HG03135 (cell line): ENCODE data around the gene ADD1.
"Not testable (repeated sequence)": the region's sequence is repeated elsewhere in the genome, so short reads cannot be mapped to it uniquely, and the experiment has no call there.

Experiments used
- ATAC-seq: cut with Tn5 transposase; IDR thresholded peaks from one replicate; pipeline ENCODE4 v1.9.1; 2021; ENCODE audit warnings: mild to moderate bottlenecking, moderate library complexity; ENCODE audit not compliant: unreplicated experiment

The ADD1 gene

DNA sequence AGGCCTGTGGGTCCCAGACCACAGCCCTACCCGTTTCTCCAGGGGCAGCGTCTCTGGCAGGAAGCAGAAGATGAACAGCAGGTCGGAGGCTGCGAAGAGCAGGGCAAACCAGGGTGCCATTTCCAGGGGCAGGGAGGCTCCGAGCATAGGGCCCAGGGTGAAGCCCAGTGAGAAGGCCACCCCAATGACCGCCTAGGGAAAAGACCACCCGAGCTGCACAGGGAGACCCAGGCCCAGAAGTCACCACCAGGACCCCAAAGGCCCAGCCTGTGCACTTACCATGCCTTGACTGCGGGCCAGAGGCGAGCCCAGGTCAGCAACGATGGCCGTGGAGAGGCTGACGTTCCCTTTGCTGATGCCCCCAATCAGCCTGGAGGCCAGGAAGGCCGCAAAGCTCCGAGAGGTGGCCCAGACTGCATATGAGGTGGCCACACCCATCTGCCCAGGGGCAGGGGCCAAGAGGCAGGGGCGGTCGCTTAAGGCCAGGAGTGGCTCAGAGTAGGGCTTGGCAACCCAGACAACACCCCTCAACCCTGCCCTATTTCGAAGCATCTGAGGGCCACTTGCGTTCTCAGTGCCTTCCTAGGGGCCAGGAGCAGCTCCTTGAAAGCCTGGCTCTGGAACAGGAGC lies 88.8 kb downstream of the ADD1 start:
- no peak for ATAC-seq

DNA sequence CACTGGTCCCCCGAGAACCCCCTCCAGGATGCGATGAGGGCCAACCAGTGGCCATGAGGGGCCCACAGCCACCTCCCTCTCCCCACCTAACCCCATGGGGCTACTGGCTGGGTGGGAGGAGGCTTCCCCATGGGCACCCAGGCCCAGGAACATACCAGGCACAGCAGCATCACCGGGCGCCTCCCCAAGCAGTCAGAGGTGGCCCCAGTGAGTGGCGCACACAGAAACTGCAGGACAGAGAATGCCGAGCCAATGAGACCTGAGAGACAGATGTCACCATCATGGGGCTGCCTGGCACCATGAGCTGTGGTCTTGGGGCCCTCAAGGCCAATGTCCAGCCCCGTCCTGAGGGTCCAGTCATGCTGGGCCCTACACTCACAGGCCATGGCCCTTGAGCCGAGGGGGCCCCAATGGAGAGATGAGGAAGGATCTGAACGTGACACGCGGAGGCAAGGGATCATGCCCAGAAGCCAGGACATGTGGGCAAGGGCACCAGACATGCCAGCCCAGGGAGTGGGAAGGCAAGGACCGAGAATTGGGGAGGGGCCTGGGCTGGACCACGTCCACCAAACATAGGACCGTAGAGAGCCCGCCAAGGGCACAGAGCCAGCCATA lies 89.4 kb downstream of the ADD1 start:
- ATAC-seq, result no peak

DNA sequence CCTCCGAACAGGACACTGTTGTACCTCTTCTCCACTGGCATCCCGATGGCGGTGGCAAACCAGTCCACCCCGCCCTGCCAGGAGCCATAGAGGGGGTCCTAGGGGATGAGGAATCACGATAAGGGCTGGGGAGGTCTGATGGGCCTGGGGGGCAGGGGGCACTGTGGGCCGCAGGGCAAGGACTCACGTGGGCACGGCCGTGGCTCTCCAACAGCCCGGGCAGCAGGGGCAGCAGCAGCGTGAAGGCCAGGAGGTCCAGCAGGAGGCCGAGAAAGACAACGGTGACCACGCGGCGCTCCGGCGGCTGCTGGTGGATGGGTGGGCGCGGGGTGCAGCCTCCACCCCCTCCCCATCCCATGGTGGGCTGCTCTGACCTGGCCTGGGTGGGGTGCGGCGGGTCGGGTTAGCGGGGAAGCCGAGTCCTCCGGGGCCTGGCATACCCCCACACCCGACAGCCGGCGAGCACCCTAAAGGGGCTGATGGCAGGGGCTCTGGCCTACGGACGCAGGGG lies 90.0 kb downstream of the ADD1 start:
- no peak for ATAC-seq

DNA sequence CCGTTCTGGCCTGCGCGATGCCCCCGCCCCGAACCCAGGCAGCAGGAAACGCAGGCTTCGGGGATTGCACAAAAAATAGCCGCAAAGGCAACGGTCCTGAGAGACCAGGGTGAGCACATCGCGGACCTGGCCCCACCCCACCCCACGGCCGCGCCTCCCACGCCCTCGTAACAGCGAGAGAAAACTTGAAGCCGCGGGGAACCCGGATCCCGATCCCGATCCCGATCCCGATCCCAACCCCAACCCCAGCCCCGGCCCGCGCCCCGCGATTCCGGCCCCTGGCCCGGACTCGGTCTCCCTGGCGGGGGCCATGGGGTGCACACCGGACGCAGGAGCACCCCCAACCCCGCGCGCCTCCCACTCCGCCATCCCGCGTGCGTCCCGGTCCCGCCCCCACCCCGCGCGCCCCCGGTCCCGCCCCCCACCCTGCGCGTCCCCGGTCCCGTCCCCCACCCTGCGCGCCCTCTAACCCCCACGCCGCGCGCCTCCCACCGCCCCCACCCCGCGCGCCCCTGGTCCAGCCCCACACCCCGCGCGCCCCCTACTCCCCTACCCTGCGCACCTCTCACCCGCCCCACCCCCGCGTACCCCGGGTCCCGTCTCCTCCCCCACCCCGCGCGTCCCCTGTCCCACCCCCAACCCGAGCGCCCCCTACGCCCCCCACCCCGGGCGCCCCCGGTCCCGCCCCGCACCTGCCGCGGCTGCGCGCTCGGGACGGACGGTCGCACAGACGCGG lies 90.6 kb downstream of the ADD1 start:
- no peak for ATAC-seq

DNA sequence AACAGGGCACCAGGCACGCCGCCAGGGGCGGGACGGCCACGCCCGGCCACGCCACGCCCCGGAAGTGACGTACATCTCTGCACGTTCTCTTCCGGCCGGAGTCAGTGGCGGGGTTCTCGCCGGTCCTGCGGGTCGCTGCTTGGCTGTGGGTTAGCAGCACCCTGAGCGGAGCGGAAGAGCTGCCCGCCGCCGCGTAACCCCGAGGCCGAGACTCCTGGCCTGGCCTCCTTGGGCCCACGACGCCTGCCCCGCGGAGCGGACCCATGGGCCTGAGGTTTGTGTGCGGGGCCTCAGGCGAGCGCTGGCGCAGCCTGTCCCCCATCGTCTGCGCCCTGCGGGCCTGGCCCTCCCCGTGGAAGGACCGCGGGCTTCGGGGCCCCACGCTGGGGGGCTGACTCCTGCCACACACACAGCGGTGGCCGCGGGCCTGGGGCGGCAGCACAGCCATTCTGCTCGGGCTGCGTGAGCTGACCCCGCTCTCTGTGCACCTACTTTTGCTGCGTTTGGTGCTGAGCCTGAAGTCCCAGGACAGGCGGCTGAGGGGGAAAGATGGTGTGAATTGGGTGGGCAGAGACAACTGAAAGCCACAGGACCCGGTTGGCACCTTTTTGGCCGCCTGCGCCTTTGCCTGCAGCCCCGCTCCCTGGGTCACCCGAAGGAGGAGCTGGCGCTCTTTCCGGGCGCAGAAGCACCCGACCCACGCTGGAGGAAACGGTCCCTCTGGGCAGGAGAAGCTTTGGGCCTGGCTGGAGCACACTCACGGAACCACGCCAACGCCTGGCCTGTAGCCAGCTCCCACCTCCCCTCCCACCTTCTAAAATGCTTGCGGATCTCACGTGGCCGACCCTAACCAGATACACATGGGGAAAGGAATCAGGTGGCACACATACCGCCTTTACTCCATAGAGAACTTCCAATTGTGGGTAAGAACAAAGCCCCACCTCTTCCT lies 91.4 kb downstream of the ADD1 start:
- ATAC-seq, result peak; percentile 51

DNA sequence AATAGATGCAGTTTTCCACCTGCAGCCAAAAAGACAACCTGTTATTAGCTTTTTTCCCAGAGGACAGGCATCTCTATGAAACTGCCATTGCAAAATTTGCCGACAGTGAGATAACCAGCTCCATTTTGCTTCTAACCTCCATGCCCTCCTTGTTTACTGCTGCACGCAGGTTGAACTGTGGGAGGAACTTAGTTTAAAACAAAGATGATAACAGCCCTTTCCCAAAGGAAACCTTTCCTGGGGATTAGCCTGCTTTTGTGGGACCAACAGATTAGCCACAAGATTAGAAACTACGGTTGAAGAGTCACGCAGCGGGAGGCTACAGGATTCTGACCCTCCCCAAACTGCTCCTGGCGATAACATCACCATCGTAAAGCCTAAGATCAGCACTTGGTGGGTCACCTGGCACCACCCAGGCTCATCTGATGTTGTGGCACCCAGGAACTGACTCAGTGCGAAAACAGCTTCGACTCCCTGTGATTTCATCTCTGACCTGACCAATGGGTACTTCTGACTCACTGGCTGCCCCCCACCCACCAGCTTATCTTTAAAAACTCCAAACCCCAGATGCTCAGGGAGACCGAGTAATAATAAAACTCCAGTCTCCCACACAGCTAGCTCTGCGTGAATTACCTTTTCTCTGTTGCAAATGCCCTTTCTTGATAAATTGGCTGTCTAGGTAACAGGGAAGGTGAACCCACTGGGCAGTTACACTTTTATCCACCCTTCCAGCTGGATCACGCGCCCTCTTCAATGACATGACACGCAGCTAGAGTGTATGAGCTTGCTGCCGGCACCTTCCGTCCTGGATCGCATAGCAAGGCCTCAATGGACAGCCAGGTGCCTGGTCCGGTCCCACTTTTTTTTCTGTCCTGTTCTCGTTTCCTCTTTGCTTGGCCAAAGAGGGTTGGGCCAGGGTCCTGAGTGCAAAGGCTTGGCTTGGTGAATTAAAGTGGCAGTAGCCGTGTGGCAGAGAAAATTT lies 92.4 kb downstream of the ADD1 start:
- ATAC-seq, result no peak

DNA sequence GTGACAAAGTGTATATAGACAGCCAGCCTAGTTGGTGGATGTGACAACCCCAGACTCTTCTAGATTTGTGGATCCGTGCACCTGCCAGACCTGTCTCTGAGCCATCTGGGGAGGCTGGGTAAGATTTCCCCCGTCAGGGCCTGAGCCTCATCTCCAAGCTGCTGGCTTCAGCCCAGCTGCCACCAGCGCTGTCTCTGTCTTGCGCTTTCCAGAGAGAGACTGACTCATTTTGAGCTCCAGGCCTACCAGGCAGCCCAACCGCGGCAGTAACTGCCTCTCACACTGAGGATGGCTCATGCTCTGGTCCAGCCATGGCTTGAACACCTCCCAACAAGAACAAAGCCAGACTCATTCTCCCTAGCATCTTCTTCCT lies 93.1 kb downstream of the ADD1 start:
- ATAC-seq, result no peak

DNA sequence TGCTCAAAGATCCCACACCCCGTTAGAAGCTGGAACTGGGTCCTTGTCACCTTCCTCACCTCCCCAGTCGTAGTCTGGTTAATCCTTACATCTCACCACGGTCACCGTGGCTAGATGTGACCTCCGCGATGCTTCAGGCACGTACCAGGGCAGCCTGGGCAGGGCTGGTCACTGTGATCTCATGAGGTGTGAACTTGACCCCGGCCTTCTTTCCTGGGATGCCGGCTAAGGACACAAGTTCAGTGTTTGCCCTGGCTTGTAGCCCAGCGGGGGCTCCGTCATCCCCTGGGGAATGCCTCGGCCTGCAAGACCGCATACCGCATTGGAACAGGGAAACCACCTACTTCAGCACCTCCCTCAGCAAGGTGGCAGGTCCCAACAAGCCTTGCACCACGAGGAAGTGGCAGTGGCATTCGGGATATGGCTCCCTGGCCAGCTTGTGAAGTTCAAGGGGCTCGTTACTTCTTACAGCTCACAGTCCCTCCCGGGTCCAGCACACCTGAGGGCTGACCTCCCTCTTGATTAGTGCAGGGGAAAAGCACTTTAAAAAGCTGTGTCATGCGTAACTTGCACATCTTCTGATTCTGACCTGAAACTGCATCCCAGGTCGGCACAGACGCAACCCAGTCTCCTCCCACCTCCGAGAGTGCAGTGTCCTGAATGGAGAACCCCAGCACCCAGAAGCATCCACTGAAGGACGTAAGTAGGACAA lies 93.7 kb downstream of the ADD1 start:
- ATAC-seq, result no peak

DNA sequence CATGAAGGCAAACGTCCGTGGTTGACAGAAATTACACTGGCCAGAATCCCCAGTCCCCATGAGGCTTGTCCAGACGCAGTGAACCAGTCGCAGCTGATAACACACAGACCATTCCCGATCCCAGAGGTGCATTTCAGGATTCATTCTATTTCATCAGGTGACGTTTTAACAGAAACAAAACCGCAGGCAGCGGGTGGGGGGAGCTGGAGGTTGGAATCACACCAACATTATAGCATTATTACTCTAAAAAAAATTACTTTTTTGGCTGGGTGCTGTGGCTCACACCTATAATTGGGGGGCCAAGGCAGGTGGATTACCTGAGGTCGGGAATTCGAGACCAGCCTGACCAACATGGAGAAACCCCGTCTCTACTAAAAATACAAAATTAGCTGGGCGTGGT lies 94.3 kb downstream of the ADD1 start:
- ATAC-seq, result no peak

DNA sequence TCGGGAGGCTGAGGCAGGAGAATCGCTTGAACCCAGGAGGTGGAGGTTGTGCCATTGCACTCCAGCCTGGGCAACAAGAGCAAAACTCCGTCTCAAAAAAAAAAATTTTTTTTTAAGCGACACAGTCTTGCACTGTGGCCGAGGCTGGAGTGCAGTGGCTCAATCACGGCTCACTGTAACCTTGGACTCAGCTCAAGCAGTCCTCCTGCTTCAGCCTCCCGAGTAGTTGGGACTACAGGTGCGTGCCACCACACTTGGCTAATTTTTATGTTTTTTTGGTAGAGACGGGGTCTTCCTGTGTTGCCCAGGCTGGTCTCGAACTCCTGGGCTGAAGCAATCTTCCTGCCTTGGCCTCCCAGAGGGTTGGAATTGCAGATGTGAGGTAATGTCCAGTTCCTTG lies 94.8 kb downstream of the ADD1 start:
- ATAC-seq, result not testable (repeated sequence)

DNA sequence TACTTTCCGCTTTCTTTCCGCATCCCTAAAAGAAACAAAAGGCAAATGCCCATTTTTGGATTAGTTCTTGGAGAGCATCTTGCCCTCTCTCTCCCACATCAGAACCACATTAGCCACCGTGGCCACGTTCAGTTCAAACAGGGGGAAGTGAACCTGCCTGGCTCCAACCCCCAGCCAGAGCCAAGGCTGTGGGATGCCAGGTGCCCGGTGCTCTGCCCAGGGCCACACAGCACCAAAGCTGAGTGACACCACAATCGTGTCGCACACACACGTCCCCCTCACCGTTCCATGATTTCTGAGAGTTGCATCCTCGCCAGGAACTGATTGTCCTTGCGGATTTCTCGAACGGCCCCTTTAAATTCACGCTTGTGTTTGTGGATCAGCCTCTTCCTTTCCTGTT lies 95.3 kb downstream of the ADD1 start:
- ATAC-seq, result no peak

DNA sequence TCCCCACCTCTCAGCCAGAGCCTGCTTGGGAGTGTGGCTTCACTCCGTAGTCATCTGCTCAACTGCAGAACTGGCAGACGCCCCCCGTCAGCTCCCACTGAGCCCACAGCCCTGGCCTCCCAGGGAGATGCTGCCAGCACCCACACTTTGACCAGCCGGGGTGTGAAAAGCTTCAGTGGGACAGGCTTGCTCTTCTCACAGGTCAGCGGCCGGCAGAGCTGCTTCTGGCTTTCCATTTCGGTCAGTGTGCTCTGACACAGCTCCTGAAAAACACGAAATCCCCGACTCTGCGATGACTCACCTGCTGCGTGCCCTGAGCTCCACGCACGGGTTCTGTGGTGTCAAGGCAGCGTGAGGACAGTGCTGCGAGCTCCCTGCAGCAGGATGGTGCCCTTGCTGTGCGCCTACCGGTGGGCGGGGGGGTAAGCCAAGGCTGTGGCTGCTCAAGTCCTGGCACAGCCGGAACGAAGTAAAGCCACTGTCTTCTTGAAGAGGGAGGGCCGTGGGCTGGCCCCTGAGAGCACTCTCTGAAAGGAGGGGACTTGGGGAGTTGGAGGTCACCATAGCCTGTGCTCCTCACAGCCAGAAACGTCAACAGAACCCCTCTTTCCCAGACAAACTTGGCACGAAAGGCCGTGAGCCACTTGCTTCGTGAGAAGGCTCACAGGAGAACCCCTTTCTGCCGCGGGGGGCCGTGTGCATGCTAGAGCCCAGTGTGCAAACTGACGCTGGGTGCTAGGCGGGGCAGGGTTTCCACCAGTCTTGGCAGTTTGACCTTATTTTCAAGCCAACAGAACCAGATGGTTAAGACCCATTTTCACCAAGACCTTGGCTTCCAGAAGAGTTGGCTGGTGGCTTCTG lies 96.0 kb downstream of the ADD1 start:
- ATAC-seq, result no peak

DNA sequence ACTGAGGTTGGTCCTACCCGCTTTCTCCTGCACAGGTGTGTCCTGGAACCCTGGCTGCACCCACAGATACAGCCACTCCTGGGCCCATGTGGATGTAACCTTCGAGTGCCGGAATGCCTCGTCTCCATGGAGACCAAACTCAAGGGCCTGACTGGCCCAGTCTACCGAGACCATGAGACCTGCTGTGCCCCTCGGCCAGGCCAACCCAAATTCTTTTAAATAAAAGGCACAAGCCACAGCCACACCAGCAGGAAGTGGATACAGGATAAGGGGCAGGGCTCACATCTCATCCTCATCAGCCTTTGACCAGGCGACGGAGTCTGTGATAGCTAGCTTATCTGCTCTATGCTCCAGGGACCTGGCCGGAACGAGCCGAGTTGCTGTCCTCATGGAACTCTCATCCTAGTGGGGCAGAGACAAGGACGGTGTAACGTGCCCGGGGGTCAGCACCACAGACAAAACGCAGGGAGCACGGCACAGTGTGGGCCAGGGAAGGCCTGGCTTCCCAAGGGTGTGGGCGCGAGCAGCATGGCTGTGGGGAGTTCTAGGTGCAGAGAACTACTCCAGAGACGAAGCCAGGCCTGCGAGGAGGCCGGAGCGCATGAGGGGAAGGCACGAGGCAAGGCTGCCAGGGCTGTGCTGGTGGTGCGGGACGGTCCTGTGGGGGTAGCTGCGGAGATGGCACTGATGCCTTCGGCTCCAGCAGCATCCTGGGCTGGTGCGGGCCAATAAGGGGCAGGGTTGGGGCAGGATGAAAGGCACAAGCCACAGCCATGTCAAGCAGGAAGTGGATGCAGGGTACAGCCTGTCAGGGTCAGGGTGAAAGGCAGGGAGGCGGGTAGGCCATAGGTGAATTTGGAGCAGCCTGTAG lies 96.9 kb downstream of the ADD1 start:
- ATAC-seq, result no peak

DNA sequence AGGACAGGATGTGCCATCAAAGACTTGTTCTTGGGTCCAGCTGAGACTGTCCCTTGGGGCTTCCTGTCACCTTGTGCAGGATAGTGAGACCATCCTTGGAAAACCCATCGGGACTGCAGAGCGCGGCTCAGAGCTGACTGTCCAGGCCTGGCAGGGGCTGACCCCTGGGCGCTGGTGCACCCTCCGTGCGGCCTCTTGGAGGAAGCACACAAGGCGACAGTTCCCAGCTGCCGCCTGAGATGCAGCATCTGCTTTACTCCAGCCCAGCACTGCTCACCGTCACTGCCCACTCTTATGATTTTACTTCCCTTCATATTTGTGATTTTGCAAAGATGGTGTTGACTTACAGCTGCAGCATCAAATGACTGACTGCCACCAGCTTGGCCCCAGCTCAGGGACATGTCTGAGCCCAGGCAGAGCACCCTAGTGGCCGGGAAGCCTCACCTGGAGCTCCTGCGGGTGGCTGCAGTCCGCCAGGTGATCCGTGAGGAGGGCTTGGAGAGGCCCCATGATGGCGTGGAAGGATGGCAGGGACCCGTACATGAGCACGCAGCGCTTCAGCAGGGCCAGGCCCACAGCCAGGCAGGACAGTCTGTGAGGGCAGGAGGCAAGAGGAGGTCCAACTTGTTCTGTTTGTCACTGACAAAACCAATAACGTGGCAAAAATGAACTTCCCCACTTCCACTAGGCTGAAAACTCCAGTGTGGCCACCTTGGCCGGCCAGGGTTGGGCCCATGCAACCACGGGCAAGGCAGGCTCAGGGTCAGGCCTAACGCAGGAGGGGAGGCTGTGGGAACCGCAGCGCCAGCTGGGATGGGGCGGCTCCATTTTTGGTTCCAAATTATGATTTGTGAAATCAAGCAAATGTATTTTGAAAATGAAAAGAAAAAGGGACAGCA lies 97.7 kb downstream of the ADD1 start:
- ATAC-seq, result no peak

DNA sequence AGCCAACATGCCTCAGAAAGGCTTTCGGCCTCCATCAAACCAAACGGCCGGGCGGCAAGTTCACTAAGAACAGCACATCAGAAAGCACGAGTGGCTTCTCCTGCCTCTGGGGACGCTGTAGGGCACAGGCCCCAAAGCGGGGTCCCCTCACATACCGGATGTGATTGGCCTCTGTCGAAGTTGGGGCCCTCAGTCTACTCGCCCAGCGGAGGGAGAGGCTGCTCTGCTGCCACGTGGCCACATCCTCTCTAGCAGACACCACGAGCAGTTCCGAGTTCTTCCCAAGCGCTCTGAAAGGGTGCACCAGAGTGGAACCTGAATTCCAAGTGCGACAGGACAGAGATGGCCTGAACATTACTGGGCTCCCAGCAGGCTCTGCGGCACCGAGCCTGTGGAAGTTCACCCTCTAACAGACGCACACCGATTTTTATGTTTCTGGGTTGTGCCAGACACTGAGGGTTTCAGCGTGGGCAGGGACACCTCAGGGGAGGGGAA lies 98.4 kb downstream of the ADD1 start:
- no peak for ATAC-seq
